Testis (tissue), 3 donors: ENCODE results near the gene MRFAP1L1. TPM values are rescaled to one million over a fixed set of nuclear protein-coding genes. Genes with fewer than 3 reads are reported as not detected.

Source experiments
- DNase-seq: peaks from one replicate; pipeline ENCODE4 v3.0.0-alpha.2; 2019
- H3K27ac ChIP-seq, 2 donors: fragments of 200-600 bp; sonication (generic); one replicate each; pipeline ENCODE4 v1.5.1; 2019
- H3K27me3 ChIP-seq: fragments of 200-600 bp; sonication (generic); one replicate; pipeline ENCODE4 v1.5.1; 2019
- H3K36me3 ChIP-seq: fragments of 200-600 bp; sonication (generic); one replicate; pipeline ENCODE4 v1.5.1; 2017; ENCODE audit warnings: low read depth; ENCODE audit errors: missing control alignments
- H3K4me1 ChIP-seq: fragments of 200-600 bp; sonication (generic); one replicate; pipeline ENCODE4 v1.5.1; 2019
- H3K4me3 ChIP-seq, 2 donors: fragments of 200-600 bp; sonication (generic); one replicate each; pipeline ENCODE4 v1.5.1; 2017 to 2019
- H3K9me3 ChIP-seq: fragments of 200-600 bp; sonication (generic); one replicate; pipeline ENCODE4 v1.5.1; 2017
- CTCF ChIP-seq, 3 experiments: fragments of 450-650 bp in 2 of 3; fragments of 200-600 bp in 1 of 3; sonication (generic) in 1 of 3; IDR thresholded peaks; one replicate each; pipeline ENCODE4 v1.5.1; 2016 to 2019; ENCODE audit warnings: antibody characterized with exemption in 3 of 3, mild to moderate bottlenecking in 2 of 3, moderate library complexity in 1 of 3
- POLR2A ChIP-seq: fragments of 450-650 bp; IDR thresholded peaks from one replicate; pipeline ENCODE4 v1.6.1; 2017; ENCODE audit warnings: antibody characterized with exemption, mild to moderate bottlenecking, moderate library complexity
- WGBS, 2 donors: methylation state at CpG; one replicate each; pipeline ENCODE4 v1.1.5; 2018; 5-methylcytosine and 5-hydroxymethylcytosine counted together
- intact Hi-C: fragments of 100-400 bp; cut with DNase I; formaldehyde crosslinking; loops from one replicate; pipeline ENCODE4 v1.15.1; 2023; ENCODE audit warnings: low total_unique reads
- polyA plus RNA-seq: library from polyadenylated mRNA; stranded (reverse); fragments of 350-450 nt; fragmentation: Illumina TruSeq; extraction: RNeasy Lipid Tissue Mini Kit (QIAGEN cat#74804); gene quantifications from one replicate; pipeline ENCODE4 v1.2.3, GENCODE V29; 2014; ENCODE audit warnings: low read depth, low replicate concordance; ENCODE audit not compliant: insufficient read depth
- total RNA-seq, 2 donors: library from RNA; depleted of rRNA; stranded (reverse); fragments of >200 nt; gene quantifications; one replicate each; pipeline ENCODE4 v1.2.3, GENCODE V29; 2016

Gene MRFAP1L1
- total and polyA plus RNA-seq, 3 donors from 2014 or later = 40.8 to 60.5 (median 42.9) TPM

- WGBS, 2 donors = 96 to 100% methylated on average over 3 of the region's 3 CpGs
- H3K4me1 ChIP-seq = peaks cover 10% of the 10 kb centered on the region
- no peaks in the 10 kb centered on the region for H3K9me3 ChIP-seq
- no peaks in the 10 kb centered on the region for H3K36me3 ChIP-seq
- intact Hi-C loops = no loop called here
- TF ChIP-seq POLR2A (no peak), CTCF (IDR thresholded peaks at IDR 0.05) (no peak)
- no peak overlapping the region for H3K4me3 ChIP-seq
- no peak overlapping the region for H3K27ac ChIP-seq
- no peak for DNase-seq
- H3K27me3 ChIP-seq = no peaks in the 10 kb centered on the region
Measured at GRCh38 chr4:6754481-6755087, 44.9 kb upstream of the MRFAP1L1 start.

GRCh38 chr4:6753891-6754290 lies 44.2 kb upstream of the MRFAP1L1 start:
- Histone ChIP-seq H3K4me3 (no peak overlapping the region), H3K4me1 (peaks cover 17% of the 10 kb centered on the region), H3K36me3 (no peaks in the 10 kb centered on the region), H3K27me3 (no peaks in the 10 kb centered on the region), H3K27ac (no peak overlapping the region), H3K9me3 (no peaks in the 10 kb centered on the region)
- WGBS, 2 donors = 84 to 94% methylated on average over 9 of the region's 9 CpGs
- DNase-seq = no peak
- no peak for TF ChIP-seq CTCF (IDR thresholded peaks at IDR 0.05)
- TF ChIP-seq POLR2A = no peak
- intact Hi-C loops = no loop called here

GRCh38 chr4:6753103-6753560 lies 43.5 kb upstream of the MRFAP1L1 start:
- intact Hi-C loops = no loop called here
- no peaks in the 10 kb centered on the region for H3K36me3 ChIP-seq
- DNase-seq = no peak
- TF ChIP-seq POLR2A (no peak), CTCF (IDR thresholded peaks at IDR 0.05) (no peak)
- peaks cover 18% of the 10 kb centered on the region for H3K4me1 ChIP-seq
- H3K4me3 ChIP-seq = no peak overlapping the region
- no peak overlapping the region for H3K27ac ChIP-seq
- no peaks in the 10 kb centered on the region for H3K27me3 ChIP-seq
- 81 to 91% methylated on average over 14 to 18 of the region's 18 CpGs for WGBS, 2 donors
- H3K9me3 ChIP-seq = no peaks in the 10 kb centered on the region

GRCh38 chr4:6752486-6752829 lies 42.8 kb upstream of the MRFAP1L1 start:
- Histone ChIP-seq H3K9me3 (no peaks in the 10 kb centered on the region), H3K4me3 (no peak overlapping the region), H3K27ac (no peak overlapping the region), H3K27me3 (no peaks in the 10 kb centered on the region), H3K36me3 (no peaks in the 10 kb centered on the region), H3K4me1 (peaks cover 22% of the 10 kb centered on the region)
- DNase-seq = no peak
- intact Hi-C loops = no loop called here
- TF ChIP-seq CTCF (IDR thresholded peaks at IDR 0.05) = no peak
- 91 to 96% methylated on average over 6 of the region's 6 CpGs for WGBS, 2 donors
